ENCODE measurements around the gene TDG. TPM values are rescaled to one million over a fixed set of nuclear protein-coding genes. Genes with fewer than 3 reads are reported as not detected.

TDG gene
- total RNA-seq, 1 experiment from 2014 or later: 33.0 TPM

GRCh38 chr12:103948746-103949406 is 16.8 kb upstream of the TDG start:
- POLR2A ChIA-PET: no interaction called here
- Mint-ChIP-seq H3K4me1 (no peaks in the 10 kb centered on the region), H3K4me3 (no peak overlapping the region), H3K27me3 (ENCODE audit: low read depth) (no peaks in the 10 kb centered on the region), H3K27ac (0 out of 2 replicates have a peak overlapping the region, but pooled peaks have one; percentile 16), H3K36me3 (peaks cover 90% of the 10 kb centered on the region), H3K9me3 (no peaks in the 10 kb centered on the region)
- no peak for ATAC-seq
- TF ChIP-seq NFATC4 (CRISPR knock-in tag; IDR thresholded peaks at IDR 0.05) (no peak), ATF1 (CRISPR knock-in tag; IDR thresholded peaks at IDR 0.05) (no peak), ATF6 (CRISPR knock-in tag; IDR thresholded peaks at IDR 0.05) (no peak), JAZF1 (CRISPR knock-in tag; IDR thresholded peaks at IDR 0.05) (no peak), ELF4 (CRISPR knock-in tag; IDR thresholded peaks at IDR 0.05; ENCODE audit: low read depth) (no peak), CREM (CRISPR knock-in tag; IDR thresholded peaks at IDR 0.05) (no peak), FOXP4 (CRISPR knock-in tag; IDR thresholded peaks at IDR 0.05) (no peak), NFYB (CRISPR knock-in tag; conservative IDR thresholded peaks at IDR 0.05; ENCODE audit: low read depth) (no peak), SMAD4 (CRISPR knock-in tag; IDR thresholded peaks at IDR 0.05) (no peak), HMGXB4 (CRISPR knock-in tag; IDR thresholded peaks at IDR 0.05) (no peak), ATF3 (CRISPR knock-in tag; conservative IDR thresholded peaks at IDR 0.05) (no peak)
- CTCF ChIA-PET: interaction anchor here (0.5 kb wide), 1 partner anchor 79 kb away, joined by 3 read pairs; no protein-coding TSS in a partner anchor
- no peak for DNase-seq (ENCODE audit: low spot score)

GRCh38 chr12:103952497-103952896 is 13.2 kb upstream of the TDG start:
- ChIA-PET CTCF (no interaction called here), POLR2A (interaction anchor here (1.5 to 2.0 kb wide), 2 partner anchors 12 to 22 kb away, joined by 3 to 6 read pairs; partner anchors contain the start of gene HSP90B1)
- Mint-ChIP-seq H3K4me3 (no peak overlapping the region), H3K27ac (no peak overlapping the region), H3K36me3 (peaks cover 60% of the 10 kb centered on the region), H3K4me1 (peaks cover 14% of the 10 kb centered on the region), H3K27me3 (ENCODE audit: low read depth) (no peaks in the 10 kb centered on the region), H3K9me3 (no peaks in the 10 kb centered on the region)
- DNase-seq (ENCODE audit: low spot score) (no peak), ATAC-seq (no peak)
- TF ChIP-seq FOXK1 (CRISPR knock-in tag; IDR thresholded peaks at IDR 0.05): no peak
- no peak for TF ChIP-seq MAX (CRISPR knock-in tag; IDR thresholded peaks at IDR 0.05)
- TF ChIP-seq AFF4 (CRISPR knock-in tag; IDR thresholded peaks at IDR 0.05; ENCODE audit: borderline replicate concordance): no peak
- no peak for TF ChIP-seq TCF7 (CRISPR knock-in tag; IDR thresholded peaks at IDR 0.05; ENCODE audit: low read depth)
- TF ChIP-seq MYBL2 (CRISPR knock-in tag; IDR thresholded peaks at IDR 0.05): no peak
- no peak for TF ChIP-seq ARID4B (CRISPR knock-in tag; IDR thresholded peaks at IDR 0.05; ENCODE audit: borderline replicate concordance)
- no peak for TF ChIP-seq E2F1 (CRISPR knock-in tag; IDR thresholded peaks at IDR 0.05)
